Endothelial cell (in vitro differentiated cells): ENCODE results near the gene IL20. TPM values are rescaled to one million over a fixed set of nuclear protein-coding genes. Genes with fewer than 3 reads are reported as not detected.
A peak's percentile ranks its signal among the peaks of the same experiment; 100 is the strongest.

Experiments used
- DNase-seq: peaks from one replicate; pipeline ENCODE4 v3.0.0; 2021; ENCODE audit warnings: low spot score
- H3K27ac Mint-ChIP-seq: one replicate; pipeline ENCODE4 v1.8.0; 2021; ENCODE audit warnings: mixed read lengths, inconsistent platforms; ENCODE audit not compliant: unreplicated experiment
- H3K27me3 Mint-ChIP-seq: one replicate; pipeline ENCODE4 v1.8.0; 2021; ENCODE audit warnings: mild to moderate bottlenecking, moderate library complexity, mixed read lengths, inconsistent platforms; ENCODE audit not compliant: unreplicated experiment
- H3K36me3 Mint-ChIP-seq: one replicate; pipeline ENCODE4 v1.8.0; 2021; ENCODE audit warnings: mild to moderate bottlenecking, low read depth, mixed read lengths, inconsistent platforms; ENCODE audit not compliant: unreplicated experiment
- H3K4me1 Mint-ChIP-seq: one replicate; pipeline ENCODE4 v1.8.0; 2021; ENCODE audit warnings: mild to moderate bottlenecking, mixed read lengths, inconsistent platforms; ENCODE audit not compliant: unreplicated experiment
- H3K4me3 Mint-ChIP-seq: one replicate; pipeline ENCODE4 v1.8.0; 2021; ENCODE audit warnings: mild to moderate bottlenecking, mixed read lengths, inconsistent platforms; ENCODE audit not compliant: unreplicated experiment
- H3K9me3 Mint-ChIP-seq: one replicate; pipeline ENCODE4 v1.8.0; 2021; ENCODE audit warnings: mixed read lengths, inconsistent platforms; ENCODE audit not compliant: unreplicated experiment
- total RNA-seq: library from RNA; stranded (reverse); fragmentation: NEBNext Ultra II Directional; extraction: Animal tissue kit (Norgen Biotek cat#: 25700); gene quantifications from one replicate; pipeline ENCODE4 v1.2.1, GENCODE V29; 2021; ENCODE audit not compliant: unreplicated experiment
- TF ChIP-seq, protein P1 (sequence below): fragments of 200-600 bp; sonication (generic); IDR thresholded peaks from one replicate; pipeline ENCODE4 v1.5.0; 2021; ENCODE audit warnings: antibody characterized with exemption; ENCODE audit not compliant: unreplicated experiment

The IL20 gene
- total RNA-seq, 1 donor from 2014 or later = not detected

DNA sequence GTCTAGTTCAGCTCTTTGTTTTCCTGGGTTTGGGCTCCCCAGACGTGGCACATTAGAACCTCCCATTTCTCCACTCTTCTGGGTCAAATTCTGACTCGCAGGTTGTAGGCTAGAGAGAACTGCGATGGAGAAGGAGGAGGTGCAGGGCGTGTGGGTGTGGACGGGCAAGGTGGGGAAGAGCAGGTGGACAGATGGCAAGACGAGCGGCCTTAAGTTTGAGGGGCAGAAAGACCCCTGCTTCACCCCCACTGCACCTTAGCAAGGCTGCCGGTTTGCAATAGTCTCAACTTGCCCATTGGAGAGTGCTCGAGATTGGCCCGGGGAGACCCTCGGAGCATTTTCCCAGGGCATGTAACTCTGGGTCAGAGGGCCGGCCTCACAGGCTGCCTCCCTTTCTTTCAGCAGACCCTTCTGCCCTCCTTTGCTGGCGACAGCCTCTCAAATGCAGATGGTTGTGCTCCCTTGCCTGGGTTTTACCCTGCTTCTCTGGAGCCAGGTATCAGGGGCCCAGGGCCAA lies 33.5 kb downstream of the IL20 start:
- H3K4me3 Mint-ChIP-seq = no peak overlapping the region
- peak overlapping the region; percentile 24 for H3K27ac Mint-ChIP-seq

DNA sequence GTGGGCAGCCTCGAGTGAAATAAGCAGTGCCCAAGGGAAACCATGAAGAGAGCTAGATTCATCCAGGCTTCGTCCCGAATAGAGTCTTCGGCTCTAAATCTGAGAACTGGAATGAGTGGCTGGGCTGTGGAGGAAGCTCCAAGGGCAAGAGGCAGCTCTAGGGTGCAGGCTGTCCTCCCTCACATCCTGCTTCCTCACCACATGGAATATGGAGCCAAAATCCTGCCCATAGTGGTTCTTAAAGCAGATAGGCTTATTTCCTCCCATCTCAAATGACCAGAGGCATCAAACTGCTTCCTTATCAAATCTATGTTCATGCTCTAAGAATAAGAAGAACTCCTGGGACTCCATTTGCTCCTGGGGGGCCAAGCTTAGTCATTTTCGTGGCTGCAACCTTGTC lies 34.3 kb downstream of the IL20 start:
- no peak overlapping the region for H3K4me3 Mint-ChIP-seq
- H3K36me3 Mint-ChIP-seq = peaks cover 13% of the 10 kb centered on the region
- H3K27me3 Mint-ChIP-seq = peaks cover 4% of the 10 kb centered on the region
- H3K27ac Mint-ChIP-seq = no peak overlapping the region
- H3K4me1 Mint-ChIP-seq = peaks cover 11% of the 10 kb centered on the region
- DNase-seq = no peak
- TF ChIP-seq, protein P1, sequence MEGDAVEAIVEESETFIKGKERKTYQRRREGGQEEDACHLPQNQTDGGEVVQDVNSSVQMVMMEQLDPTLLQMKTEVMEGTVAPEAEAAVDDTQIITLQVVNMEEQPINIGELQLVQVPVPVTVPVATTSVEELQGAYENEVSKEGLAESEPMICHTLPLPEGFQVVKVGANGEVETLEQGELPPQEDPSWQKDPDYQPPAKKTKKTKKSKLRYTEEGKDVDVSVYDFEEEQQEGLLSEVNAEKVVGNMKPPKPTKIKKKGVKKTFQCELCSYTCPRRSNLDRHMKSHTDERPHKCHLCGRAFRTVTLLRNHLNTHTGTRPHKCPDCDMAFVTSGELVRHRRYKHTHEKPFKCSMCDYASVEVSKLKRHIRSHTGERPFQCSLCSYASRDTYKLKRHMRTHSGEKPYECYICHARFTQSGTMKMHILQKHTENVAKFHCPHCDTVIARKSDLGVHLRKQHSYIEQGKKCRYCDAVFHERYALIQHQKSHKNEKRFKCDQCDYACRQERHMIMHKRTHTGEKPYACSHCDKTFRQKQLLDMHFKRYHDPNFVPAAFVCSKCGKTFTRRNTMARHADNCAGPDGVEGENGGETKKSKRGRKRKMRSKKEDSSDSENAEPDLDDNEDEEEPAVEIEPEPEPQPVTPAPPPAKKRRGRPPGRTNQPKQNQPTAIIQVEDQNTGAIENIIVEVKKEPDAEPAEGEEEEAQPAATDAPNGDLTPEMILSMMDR = no peak
- H3K9me3 Mint-ChIP-seq = no peaks in the 10 kb centered on the region

More for the DNA sequence above, 33.5 kb downstream of the IL20 start:
- Mint-ChIP-seq H3K4me1 (peaks cover 8% of the 10 kb centered on the region), H3K9me3 (no peaks in the 10 kb centered on the region), H3K27me3 (peaks cover 4% of the 10 kb centered on the region), H3K36me3 (peaks cover 11% of the 10 kb centered on the region)
- DNase-seq = no peak
- TF ChIP-seq, protein P1 = no peak

DNA sequence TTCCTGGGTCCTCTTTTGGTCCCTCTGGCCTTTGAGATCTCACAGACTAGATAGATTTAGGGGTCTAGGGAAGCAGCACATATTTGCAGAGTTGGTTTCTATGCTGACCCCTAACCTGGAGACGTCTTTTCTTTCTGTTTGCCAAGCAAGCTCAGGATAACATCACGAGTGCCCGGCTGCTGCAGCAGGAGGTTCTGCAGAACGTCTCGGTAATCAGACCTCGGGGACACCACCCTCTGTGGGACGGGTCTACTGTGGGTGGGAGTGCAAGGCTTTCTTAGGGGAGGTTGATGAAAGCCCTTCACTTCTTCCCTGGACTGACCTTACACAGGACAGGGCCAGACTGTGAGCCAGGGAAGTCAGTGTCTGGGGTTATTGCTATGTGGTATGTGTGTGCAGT lies 34.7 kb downstream of the IL20 start:
- H3K4me3 Mint-ChIP-seq = no peak overlapping the region
- peaks cover 14% of the 10 kb centered on the region for H3K4me1 Mint-ChIP-seq
- TF ChIP-seq, protein P1 = no peak
- no peak for DNase-seq
- H3K36me3 Mint-ChIP-seq = peaks cover 13% of the 10 kb centered on the region
- no peak overlapping the region for H3K27ac Mint-ChIP-seq
- peaks cover 4% of the 10 kb centered on the region for H3K27me3 Mint-ChIP-seq
- no peaks in the 10 kb centered on the region for H3K9me3 Mint-ChIP-seq

DNA sequence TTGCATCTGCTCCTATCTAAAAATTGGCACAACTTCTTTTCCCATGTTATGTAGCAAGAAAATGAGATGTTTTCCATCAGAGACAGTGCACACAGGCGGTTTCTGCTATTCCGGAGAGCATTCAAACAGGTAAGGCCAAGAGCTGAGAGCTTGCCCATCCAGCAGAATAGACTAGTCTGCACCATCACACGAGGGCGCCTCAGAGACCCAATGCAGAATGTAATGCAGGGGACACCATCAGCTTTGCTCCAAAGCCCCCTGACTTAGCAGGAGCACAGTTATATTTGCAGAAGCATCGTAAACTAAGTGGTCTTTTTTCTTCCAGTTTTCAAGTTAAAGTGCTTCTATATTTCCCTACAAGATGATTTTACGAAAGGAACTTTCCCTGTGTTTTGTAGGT lies 36.5 kb downstream of the IL20 start:
- Mint-ChIP-seq H3K4me1 (peaks cover 16% of the 10 kb centered on the region), H3K27me3 (peaks cover 6% of the 10 kb centered on the region), H3K27ac (no peak overlapping the region), H3K36me3 (peaks cover 9% of the 10 kb centered on the region), H3K4me3 (no peak overlapping the region), H3K9me3 (no peaks in the 10 kb centered on the region)
- no peak for DNase-seq
- TF ChIP-seq, protein P1 = no peak

DNA sequence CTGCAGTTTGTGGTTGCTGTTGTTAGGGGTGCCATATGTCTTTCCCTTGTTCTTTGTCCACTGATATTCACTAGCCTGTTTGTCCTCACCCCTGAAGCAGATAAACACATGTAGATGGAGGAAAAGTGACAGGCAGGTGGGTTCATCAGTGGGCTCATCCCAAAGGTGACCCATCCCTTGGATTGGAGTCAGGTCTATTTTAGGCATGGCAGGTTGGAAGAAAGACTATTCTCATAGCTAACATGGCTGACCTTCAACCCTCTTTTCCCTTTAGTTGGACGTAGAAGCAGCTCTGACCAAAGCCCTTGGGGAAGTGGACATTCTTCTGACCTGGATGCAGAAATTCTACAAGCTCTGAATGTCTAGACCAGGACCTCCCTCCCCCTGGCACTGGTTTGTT lies 37.3 kb downstream of the IL20 start:
- no peak overlapping the region for H3K4me3 Mint-ChIP-seq
- no peak overlapping the region for H3K27ac Mint-ChIP-seq
- H3K36me3 Mint-ChIP-seq = peaks cover 9% of the 10 kb centered on the region
- TF ChIP-seq, protein P1 = no peak
- H3K9me3 Mint-ChIP-seq = no peaks in the 10 kb centered on the region
- peaks cover 16% of the 10 kb centered on the region for H3K4me1 Mint-ChIP-seq
- peaks cover 6% of the 10 kb centered on the region for H3K27me3 Mint-ChIP-seq
- no peak for DNase-seq
